HCT116 (cell line): Measurements from ENCODE around the gene DNAJB13.

ENCODE experiments used
- EGR1 ChIP-seq: IDR thresholded peaks from 2 replicates; pipeline ENCODE4 v1.6.1; 2012; ENCODE audit warnings: low read depth
- EZH2phosphoT487 ChIP-seq: fragments of 200-600 bp; IDR thresholded peaks from 2 replicates; pipeline ENCODE4 v1.6.1; 2018; ENCODE audit warnings: antibody characterized with exemption, borderline replicate concordance
- POLR2AphosphoS5 ChIP-seq: IDR thresholded peaks from 2 replicates; pipeline ENCODE4 v1.6.1; 2011; ENCODE audit warnings: mild to moderate bottlenecking, low read depth, low read length, moderate library complexity
- SRF ChIP-seq: IDR thresholded peaks from 2 replicates; pipeline ENCODE4 v1.6.1; 2012; ENCODE audit warnings: low read depth
- TF ChIP-seq, protein P1 (sequence below), 3 experiments: fragments of 200-600 bp in 1 of 3; sonication (generic) in 1 of 3; IDR thresholded peaks in 2 of 3; conservative IDR thresholded peaks in 1 of 3; 2 replicates each; pipeline ENCODE4 v1.5.1; 2012 to 2017; ENCODE audit warnings: low read depth in 2 of 3, low read length in 2 of 3, antibody characterized with exemption in 1 of 3, borderline replicate concordance in 1 of 3, control low read depth in 1 of 3, mild to moderate bottlenecking in 1 of 3, mixed read lengths in 1 of 3, mixed run types in 1 of 3, moderate library complexity in 1 of 3; ENCODE audit not compliant: insufficient read depth in 1 of 3
- TF ChIP-seq, protein P2 (sequence below): IDR thresholded peaks from 2 replicates; pipeline ENCODE4 v1.6.1; 2012

- no peak for TF ChIP-seq POLR2AphosphoS5
- TF ChIP-seq EZH2phosphoT487, result no peak
- TF ChIP-seq, protein P1, sequence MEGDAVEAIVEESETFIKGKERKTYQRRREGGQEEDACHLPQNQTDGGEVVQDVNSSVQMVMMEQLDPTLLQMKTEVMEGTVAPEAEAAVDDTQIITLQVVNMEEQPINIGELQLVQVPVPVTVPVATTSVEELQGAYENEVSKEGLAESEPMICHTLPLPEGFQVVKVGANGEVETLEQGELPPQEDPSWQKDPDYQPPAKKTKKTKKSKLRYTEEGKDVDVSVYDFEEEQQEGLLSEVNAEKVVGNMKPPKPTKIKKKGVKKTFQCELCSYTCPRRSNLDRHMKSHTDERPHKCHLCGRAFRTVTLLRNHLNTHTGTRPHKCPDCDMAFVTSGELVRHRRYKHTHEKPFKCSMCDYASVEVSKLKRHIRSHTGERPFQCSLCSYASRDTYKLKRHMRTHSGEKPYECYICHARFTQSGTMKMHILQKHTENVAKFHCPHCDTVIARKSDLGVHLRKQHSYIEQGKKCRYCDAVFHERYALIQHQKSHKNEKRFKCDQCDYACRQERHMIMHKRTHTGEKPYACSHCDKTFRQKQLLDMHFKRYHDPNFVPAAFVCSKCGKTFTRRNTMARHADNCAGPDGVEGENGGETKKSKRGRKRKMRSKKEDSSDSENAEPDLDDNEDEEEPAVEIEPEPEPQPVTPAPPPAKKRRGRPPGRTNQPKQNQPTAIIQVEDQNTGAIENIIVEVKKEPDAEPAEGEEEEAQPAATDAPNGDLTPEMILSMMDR (IDR thresholded peaks at IDR 0.05 in 2 of 3, conservative IDR thresholded peaks at IDR 0.05 in 1 of 3; ENCODE audit: borderline replicate concordance in 1 of 3, insufficient read depth in 1 of 3, low read depth in 2 of 3, low read length in 2 of 3), result peak in 2 of 3 experiments; percentile 37 to 38; a peak in 4 of 6 replicates
- TF ChIP-seq SRF, result no peak
- TF ChIP-seq EGR1, result no peak
- TF ChIP-seq, protein P2, sequence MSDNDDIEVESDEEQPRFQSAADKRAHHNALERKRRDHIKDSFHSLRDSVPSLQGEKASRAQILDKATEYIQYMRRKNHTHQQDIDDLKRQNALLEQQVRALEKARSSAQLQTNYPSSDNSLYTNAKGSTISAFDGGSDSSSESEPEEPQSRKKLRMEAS, result no peak
Observed at GRCh38 chr11:73907191-73907590, 43.6 kb upstream of the DNAJB13 start.
